ENCODE measurements around the gene CHP1.

GRCh38 chr15:41281236-41281635 lies 50.2 kb downstream of the CHP1 start:
- TF ChIP-seq ZNF76 (CRISPR knock-in tag; IDR thresholded peaks at IDR 0.05; ENCODE audit: borderline replicate concordance) (no peak), KAT2B (IDR thresholded peaks at IDR 0.05; ENCODE audit: low read depth, low read length) (no peak), SP1 (CRISPR knock-in tag; IDR thresholded peaks at IDR 0.05) (no peak), TARDBP (IDR thresholded peaks at IDR 0.05) (no peak), ZC3H11A (IDR thresholded peaks at IDR 0.05; ENCODE audit: low read depth, low read length) (no peak), CTCF (IDR thresholded peaks at IDR 0.05 in 2 of 3, conservative IDR thresholded peaks at IDR 0.05 in 1 of 3; ENCODE audit: insufficient read depth in 2 of 3, low read depth in 1 of 3, low read length in 3 of 3) (no peak), E2F4 (CRISPR knock-in tag; IDR thresholded peaks at IDR 0.05; ENCODE audit: low read depth) (no peak), FOXJ3 (CRISPR knock-in tag; IDR thresholded peaks at IDR 0.05) (no peak), CBX5 (IDR thresholded peaks at IDR 0.05; ENCODE audit: borderline replicate concordance, low read depth) (no peak), ZNF23 (CRISPR knock-in tag; IDR thresholded peaks at IDR 0.05) (no peak), NFIC (IDR thresholded peaks at IDR 0.05) (no peak), SMARCE1 (IDR thresholded peaks at IDR 0.05) (no peak)

Data from K562 (cell line).